HepG2 (cell line): ENCODE data around the gene SCFD2. TPM values are rescaled to one million over a fixed set of nuclear protein-coding genes. Genes with fewer than 3 reads are reported as not detected.

Experiments used
- ATAC-seq: fragments of 200-7000 bp; cut with Tn5 transposase; 3 replicates; pipeline ENCODE4 v1.9.1; 2020; ENCODE audit warnings: mild to moderate bottlenecking, moderate library complexity
- BruUV-seq: library from RNA; stranded (reverse); fragments of 400-500 nt; replicated peaks from 2 replicates; lab custom pipeline; 2021; lab: Mats Ljungman, UMichigan
- CTCF ChIA-PET: fragments of 300-600 bp; formaldehyde crosslinking; extraction: SDS; loops from one replicate; lab custom pipeline; 2021; ENCODE audit warnings: low total read pairs, inconsistent platforms, low intra/inter-chr PET ratio; lab: Yijun Ruan, JAX
- POLR2A ChIA-PET: fragments of 350-600 bp; sonication (Branson Sonifier 250); formaldehyde crosslinking; loops from one replicate; lab custom pipeline; 2020; ENCODE audit warnings: antibody characterized with exemption, inconsistent platforms; lab: Yijun Ruan, JAX
- DNase-seq: peaks from one replicate; pipeline ENCODE4 v3.0.0-alpha.2; 2015; ENCODE audit warnings: low spot score
- FAIRE-seq: peaks from 3 replicates; lab custom pipeline; 2011; peaks lifted over from hg19 to GRCh38; lab: Jason Lieb, UNC
- H2AFZ ChIP-seq: one replicate; pipeline ENCODE4 v1.6.1; 2011; ENCODE audit warnings: low read length, inconsistent platforms
- H3K27ac ChIP-seq: fragments of 300-600 bp; 3 replicates; pipeline ENCODE4 v1.8.0; 2011; ENCODE audit warnings: mixed run types, mild to moderate bottlenecking, mixed read lengths, low read length, inconsistent platforms; ENCODE audit not compliant: insufficient read depth; ENCODE audit errors: extremely low read length
- H3K27me3 ChIP-seq, 2 experiments: fragments of 200-600 bp in 1 of 2; 2 replicates in 1 of 2; 3 replicates in 1 of 2; pipeline versions ENCODE4 v1.6.0 to v1.8.0; 2011; ENCODE audit warnings: low read length in 2 of 2, mild to moderate bottlenecking in 2 of 2, moderate library complexity in 2 of 2, inconsistent platforms in 1 of 2; ENCODE audit not compliant: insufficient read depth in 2 of 2, control insufficient read depth in 1 of 2
- H3K36me3 ChIP-seq, 2 experiments: fragments of 200-600 bp in 1 of 2; replicated peaks in 1 of 2; 2 replicates in 1 of 2; 3 replicates in 1 of 2; pipeline versions ENCODE4 v1.5.1 to v1.8.0; 2011; ENCODE audit warnings: low read length in 2 of 2, inconsistent platforms in 1 of 2; ENCODE audit not compliant: insufficient read depth in 2 of 2, control insufficient read depth in 1 of 2
- H3K4me1 ChIP-seq: 2 replicates; pipeline ENCODE4 v1.5.1; 2012; ENCODE audit warnings: low read length, inconsistent platforms; ENCODE audit not compliant: insufficient read depth
- H3K4me2 ChIP-seq: 2 replicates; pipeline ENCODE4 v1.6.0; 2011; ENCODE audit warnings: low read depth, low read length, inconsistent platforms
- H3K4me3 ChIP-seq, 3 experiments: fragments of 200-600 bp in 1 of 3; sonication (generic), shearing (Covaris generic) in 1 of 3; replicated peaks in 1 of 3; 2 replicates each; pipeline ENCODE4 v1.5.1; 2011 to 2016; ENCODE audit warnings: low read length in 3 of 3, inconsistent platforms in 2 of 3, low read depth in 2 of 3, mild to moderate bottlenecking in 2 of 3, control low read depth in 1 of 3, mixed read lengths in 1 of 3; ENCODE audit not compliant: insufficient read depth in 1 of 3
- H3K79me2 ChIP-seq: one replicate; pipeline ENCODE4 v1.6.1; 2011; ENCODE audit warnings: low read length, inconsistent platforms; ENCODE audit not compliant: insufficient read depth
- H3K9ac ChIP-seq: 2 replicates; pipeline ENCODE4 v1.6.0; 2011; ENCODE audit warnings: mild to moderate bottlenecking, low read depth, low read length, inconsistent platforms; ENCODE audit not compliant: insufficient read depth
- H3K9me3 ChIP-seq: 2 replicates; pipeline ENCODE4 v1.5.1; 2012; ENCODE audit warnings: mild to moderate bottlenecking, low read length
- H4K20me1 ChIP-seq: 2 replicates; pipeline ENCODE4 v1.6.0; 2011; ENCODE audit warnings: inconsistent platforms, mild to moderate bottlenecking, low read length, moderate library complexity; ENCODE audit not compliant: insufficient read depth
- CBX5 ChIP-seq: sonication (generic); formaldehyde crosslinking; IDR thresholded peaks from 2 replicates; pipeline ENCODE4 v1.4.0; 2020; ENCODE audit warnings: missing genetic modification reagents, borderline replicate concordance
- MIER3 ChIP-seq: IDR thresholded peaks from 2 replicates; pipeline ENCODE4 v1.6.1; 2016; ENCODE audit warnings: missing compliant biosample characterization, borderline replicate concordance
- PAWR ChIP-seq: sonication (generic); formaldehyde crosslinking; IDR thresholded peaks from 2 replicates; pipeline ENCODE4 v1.4.0; 2020; ENCODE audit warnings: missing genetic modification reagents, mild to moderate bottlenecking, borderline replicate concordance
- SRSF4 ChIP-seq: fragments of 200-400 bp; formaldehyde crosslinking; IDR thresholded peaks from one replicate; pipeline ENCODE4 v1.6.1; 2018; ENCODE audit warnings: mild to moderate bottlenecking, low read depth, low read length, moderate library complexity; ENCODE audit not compliant: poor library complexity, severe bottlenecking
- SRSF9 ChIP-seq: fragments of 200-400 bp; formaldehyde crosslinking; IDR thresholded peaks from 2 replicates; pipeline ENCODE4 v1.6.1; 2018; ENCODE audit warnings: borderline replicate concordance, mild to moderate bottlenecking, low read depth, low read length; ENCODE audit not compliant: insufficient read depth, poor library complexity, severe bottlenecking
- YEATS4 ChIP-seq: sonication (generic); formaldehyde crosslinking; IDR thresholded peaks from 2 replicates; pipeline ENCODE4 v1.4.0; 2020; ENCODE audit warnings: missing genetic modification reagents, borderline replicate concordance
- ZNF124 ChIP-seq: sonication (generic); formaldehyde crosslinking; IDR thresholded peaks from 2 replicates; pipeline ENCODE4 v1.4.0; 2020; ENCODE audit warnings: missing genetic modification reagents
- ZNF644 ChIP-seq: IDR thresholded peaks from 2 replicates; pipeline ENCODE4 v1.6.1; 2016; ENCODE audit warnings: low read depth
- ZNF770 ChIP-seq: sonication (generic); formaldehyde crosslinking; IDR thresholded peaks from 2 replicates; pipeline ENCODE4 v1.5.0; 2020; ENCODE audit warnings: mild to moderate bottlenecking, missing genetic modification reagents
- WGBS: methylation state at CpG from one replicate; pipeline ENCODE4 v1.1.6; 2017; ENCODE audit warnings: low lambda C conversion rate; 5-methylcytosine and 5-hydroxymethylcytosine counted together
- in situ Hi-C: cut with HindIII; loops from 2 replicates; pipeline ENCODE4 v1.10.0; 2017; ENCODE audit warnings: low pct_unique_long_range_greater_than_20kb; ENCODE audit not compliant: extremely low pct_ligation_motif_present
- intact Hi-C: fragments of 100-400 bp; cut with micrococcal nuclease; formaldehyde crosslinking; loops from one replicate; pipeline ENCODE4 v1.10.0; 2022; ENCODE audit not compliant: unreplicated experiment
- polyA plus RNA-seq, 8 experiments: library from polyadenylated mRNA; depleted of rRNA in 3 of 8; stranded (reverse) in 7 of 8; unstranded in 1 of 8; fragments of >200 nt; fragmentation: Illumina TruSeq in 4 of 8; extraction: Trizol in 4 of 8; gene quantifications; 2 replicates each; pipeline versions ENCODE4 v1.2.1 to v1.2.3, GENCODE V29; 2011 to 2016; ENCODE audit warnings: low read depth in 4 of 8, missing spikeins in 1 of 8, mixed read lengths in 1 of 8; ENCODE audit not compliant: insufficient read depth in 1 of 8
- total RNA-seq, 5 experiments: library from RNA; depleted of rRNA; stranded (reverse); fragments of >200 nt; fragmentation: Illumina TruSeq; extraction: Trizol; gene quantifications; 2 replicates each; pipeline ENCODE4 v1.2.3, GENCODE V29; 2016; ENCODE audit warnings: low read depth in 1 of 5
- TF ChIP-seq, protein P1 (sequence below), 2 experiments: IDR thresholded peaks; 2 replicates each; pipeline ENCODE4 v1.6.1; 2011 to 2012; ENCODE audit warnings: low read length in 2 of 2, borderline replicate concordance in 1 of 2, low read depth in 1 of 2, mild to moderate bottlenecking in 1 of 2, moderate library complexity in 1 of 2
- TF ChIP-seq, protein P2 (sequence below): sonication (generic); formaldehyde crosslinking; conservative IDR thresholded peaks from 2 replicates; pipeline ENCODE4 v1.4.0; 2020; ENCODE audit warnings: missing genetic modification reagents

The SCFD2 gene
- total and polyA plus RNA-seq, 2 of the 13 experiments (the other 11 are each of a cell fraction or from before 2014, with no cell fraction given) = 4.6 to 15.6 TPM

DNA sequence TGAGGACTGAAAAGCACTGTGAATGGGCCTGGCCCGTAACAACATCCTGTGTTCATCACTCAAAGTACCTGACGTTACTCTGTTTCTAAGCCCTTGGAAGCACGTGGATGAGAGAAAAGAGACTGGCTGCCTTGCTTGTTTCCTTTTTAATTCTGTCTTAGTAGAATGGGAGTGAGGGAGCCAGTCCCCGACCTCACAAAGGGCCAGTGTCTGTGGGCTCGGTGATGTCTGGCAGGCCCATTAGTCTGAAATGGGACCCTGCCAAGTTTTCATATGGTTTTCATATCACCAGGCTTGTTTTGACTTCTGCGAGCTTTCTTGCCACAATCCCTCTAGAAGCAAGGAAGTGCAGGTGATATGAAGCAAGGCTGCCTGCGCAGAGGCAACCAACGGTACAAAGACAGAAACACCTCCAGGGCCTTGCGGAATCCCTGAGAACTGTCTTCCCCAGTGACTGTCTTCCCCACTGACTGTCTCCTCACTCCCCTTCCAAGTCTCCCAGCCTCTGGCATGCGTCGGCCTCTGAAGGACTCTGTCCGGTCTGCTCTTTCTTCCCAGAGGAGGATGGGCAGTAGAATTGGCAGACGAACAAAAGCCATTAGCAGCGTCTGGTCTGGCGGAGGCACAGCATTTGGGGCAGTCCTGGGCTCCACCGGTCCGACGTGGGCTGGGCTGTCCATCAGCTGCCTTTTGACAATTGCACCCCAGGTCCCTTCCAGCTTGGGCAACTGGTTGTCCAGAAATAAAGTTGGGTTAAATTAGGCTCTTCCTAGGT is 524.0 kb downstream of the SCFD2 start:
- BruUV-seq = no TSS peak
- in situ Hi-C loops (no loop called here), intact Hi-C loops (no loop called here)
- CTCF ChIA-PET = no interaction called here
- Histone ChIP-seq H2AFZ (no peak overlapping the region), H3K79me2 (no peaks in the 10 kb centered on the region), H3K4me3 (no peak overlapping the region), H3K9me3 (no peaks in the 10 kb centered on the region), H3K4me2 (no peak overlapping the region), H3K36me3 (no peaks in the 10 kb centered on the region), H3K27ac (no peak overlapping the region), H3K27me3 (no peaks in the 10 kb centered on the region; a peak in 2 of 5 replicates), H3K4me1 (peaks cover 19% of the 10 kb centered on the region), H4K20me1 (no peaks in the 10 kb centered on the region)
- FAIRE-seq (no peak), DNase-seq (no peak)
- POLR2A ChIA-PET = no interaction called here
- WGBS = 57% methylated on average over 15 of the region's 18 CpGs
- TF ChIP-seq PAWR (no peak), YEATS4 (no peak), ZNF644 (CRISPR knock-in tag) (no peak), CBX5 (CRISPR knock-in tag) (no peak), ZNF770 (CRISPR knock-in tag) (no peak), SRSF4 (no peak), SRSF9 (no peak), MIER3 (no peak), ZNF124 (CRISPR knock-in tag) (no peak)
- TF ChIP-seq, protein P1, sequence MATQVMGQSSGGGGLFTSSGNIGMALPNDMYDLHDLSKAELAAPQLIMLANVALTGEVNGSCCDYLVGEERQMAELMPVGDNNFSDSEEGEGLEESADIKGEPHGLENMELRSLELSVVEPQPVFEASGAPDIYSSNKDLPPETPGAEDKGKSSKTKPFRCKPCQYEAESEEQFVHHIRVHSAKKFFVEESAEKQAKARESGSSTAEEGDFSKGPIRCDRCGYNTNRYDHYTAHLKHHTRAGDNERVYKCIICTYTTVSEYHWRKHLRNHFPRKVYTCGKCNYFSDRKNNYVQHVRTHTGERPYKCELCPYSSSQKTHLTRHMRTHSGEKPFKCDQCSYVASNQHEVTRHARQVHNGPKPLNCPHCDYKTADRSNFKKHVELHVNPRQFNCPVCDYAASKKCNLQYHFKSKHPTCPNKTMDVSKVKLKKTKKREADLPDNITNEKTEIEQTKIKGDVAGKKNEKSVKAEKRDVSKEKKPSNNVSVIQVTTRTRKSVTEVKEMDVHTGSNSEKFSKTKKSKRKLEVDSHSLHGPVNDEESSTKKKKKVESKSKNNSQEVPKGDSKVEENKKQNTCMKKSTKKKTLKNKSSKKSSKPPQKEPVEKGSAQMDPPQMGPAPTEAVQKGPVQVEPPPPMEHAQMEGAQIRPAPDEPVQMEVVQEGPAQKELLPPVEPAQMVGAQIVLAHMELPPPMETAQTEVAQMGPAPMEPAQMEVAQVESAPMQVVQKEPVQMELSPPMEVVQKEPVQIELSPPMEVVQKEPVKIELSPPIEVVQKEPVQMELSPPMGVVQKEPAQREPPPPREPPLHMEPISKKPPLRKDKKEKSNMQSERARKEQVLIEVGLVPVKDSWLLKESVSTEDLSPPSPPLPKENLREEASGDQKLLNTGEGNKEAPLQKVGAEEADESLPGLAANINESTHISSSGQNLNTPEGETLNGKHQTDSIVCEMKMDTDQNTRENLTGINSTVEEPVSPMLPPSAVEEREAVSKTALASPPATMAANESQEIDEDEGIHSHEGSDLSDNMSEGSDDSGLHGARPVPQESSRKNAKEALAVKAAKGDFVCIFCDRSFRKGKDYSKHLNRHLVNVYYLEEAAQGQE (IDR thresholded peaks at IDR 0.05; ENCODE audit: borderline replicate concordance in 1 of 2, low read depth in 1 of 2, low read length in 2 of 2) = no peak
- TF ChIP-seq, protein P2, sequence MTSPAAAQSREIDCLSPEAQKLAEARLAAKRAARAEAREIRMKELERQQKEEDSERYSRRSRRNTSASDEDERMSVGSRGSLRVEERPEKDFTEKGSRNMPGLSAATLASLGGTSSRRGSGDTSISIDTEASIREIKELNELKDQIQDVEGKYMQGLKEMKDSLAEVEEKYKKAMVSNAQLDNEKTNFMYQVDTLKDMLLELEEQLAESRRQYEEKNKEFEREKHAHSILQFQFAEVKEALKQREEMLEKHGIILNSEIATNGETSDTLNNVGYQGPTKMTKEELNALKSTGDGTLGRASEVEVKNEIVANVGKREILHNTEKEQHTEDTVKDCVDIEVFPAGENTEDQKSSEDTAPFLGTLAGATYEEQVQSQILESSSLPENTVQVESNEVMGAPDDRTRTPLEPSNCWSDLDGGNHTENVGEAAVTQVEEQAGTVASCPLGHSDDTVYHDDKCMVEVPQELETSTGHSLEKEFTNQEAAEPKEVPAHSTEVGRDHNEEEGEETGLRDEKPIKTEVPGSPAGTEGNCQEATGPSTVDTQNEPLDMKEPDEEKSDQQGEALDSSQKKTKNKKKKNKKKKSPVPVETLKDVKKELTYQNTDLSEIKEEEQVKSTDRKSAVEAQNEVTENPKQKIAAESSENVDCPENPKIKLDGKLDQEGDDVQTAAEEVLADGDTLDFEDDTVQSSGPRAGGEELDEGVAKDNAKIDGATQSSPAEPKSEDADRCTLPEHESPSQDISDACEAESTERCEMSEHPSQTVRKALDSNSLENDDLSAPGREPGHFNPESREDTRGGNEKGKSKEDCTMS = no peak
- TF ChIP-seq, all 625 proteins: peak for 0
- no peak overlapping the region for H3K9ac ChIP-seq
- ATAC-seq = no peak
